GM21786 (cell line): ENCODE data around the gene PITPNM3.
"Not testable (repeated sequence)": the region's sequence is repeated elsewhere in the genome, so short reads cannot be mapped to it uniquely, and the experiment has no call there.

Experiments used
- ATAC-seq: cut with Tn5 transposase; IDR thresholded peaks from one replicate; pipeline ENCODE4 v1.9.1; 2021; ENCODE audit not compliant: unreplicated experiment

The PITPNM3 gene

GRCh38 chr17:6482796-6483195 lies 73.6 kb downstream of the PITPNM3 start:
- not testable (repeated sequence) for ATAC-seq

DNA sequence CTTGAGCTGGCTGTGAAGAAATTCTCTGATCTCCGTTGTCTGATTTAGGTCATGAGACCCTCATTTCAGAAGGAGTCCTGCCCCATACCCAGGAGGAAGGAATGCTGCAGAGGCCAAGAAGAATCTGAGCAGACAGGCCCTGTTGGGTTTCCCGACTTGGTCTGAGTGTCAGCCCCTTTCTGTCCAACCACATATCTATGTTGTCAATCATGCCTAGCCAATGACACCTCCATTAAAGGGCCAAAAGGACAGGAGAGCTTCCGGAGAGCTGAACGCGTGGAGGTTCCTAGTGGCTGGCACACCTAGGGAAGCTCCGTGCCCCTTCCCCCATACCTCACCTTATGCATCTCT lies 74.3 kb downstream of the PITPNM3 start:
- ATAC-seq = no peak

DNA sequence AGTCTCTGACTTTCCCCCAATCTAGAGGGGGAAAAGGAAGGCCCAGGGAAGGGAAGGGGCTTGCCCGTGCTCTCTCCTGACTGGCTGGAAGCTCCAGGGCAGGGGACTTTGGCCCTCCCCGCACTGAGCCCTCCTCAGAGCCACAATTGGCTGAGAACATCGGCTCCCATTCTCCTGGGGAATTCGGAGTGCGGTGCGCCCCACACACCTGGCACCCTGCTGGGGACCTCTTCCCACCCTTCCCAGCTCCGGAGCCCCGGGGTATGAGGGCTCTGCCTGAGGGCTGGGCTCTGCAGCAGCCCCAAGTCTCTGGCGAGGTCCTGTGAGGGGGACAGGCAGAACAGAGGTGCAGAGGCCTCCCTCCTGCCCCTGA lies 76.1 kb downstream of the PITPNM3 start:
- ATAC-seq = no peak

GRCh38 chr17:6479622-6480302 lies 76.6 kb downstream of the PITPNM3 start:
- ATAC-seq = no peak

- ATAC-seq = no peak
Measured at GRCh38 chr17:6478486-6478885, 77.9 kb downstream of the PITPNM3 start.

GRCh38 chr17:6477831-6478383 lies 78.4 kb downstream of the PITPNM3 start:
- ATAC-seq = no peak

GRCh38 chr17:6476810-6477179 lies 79.6 kb downstream of the PITPNM3 start:
- ATAC-seq = no peak

- no peak for ATAC-seq
Measured at GRCh38 chr17:6476076-6476809, 80.1 kb downstream of the PITPNM3 start.

DNA sequence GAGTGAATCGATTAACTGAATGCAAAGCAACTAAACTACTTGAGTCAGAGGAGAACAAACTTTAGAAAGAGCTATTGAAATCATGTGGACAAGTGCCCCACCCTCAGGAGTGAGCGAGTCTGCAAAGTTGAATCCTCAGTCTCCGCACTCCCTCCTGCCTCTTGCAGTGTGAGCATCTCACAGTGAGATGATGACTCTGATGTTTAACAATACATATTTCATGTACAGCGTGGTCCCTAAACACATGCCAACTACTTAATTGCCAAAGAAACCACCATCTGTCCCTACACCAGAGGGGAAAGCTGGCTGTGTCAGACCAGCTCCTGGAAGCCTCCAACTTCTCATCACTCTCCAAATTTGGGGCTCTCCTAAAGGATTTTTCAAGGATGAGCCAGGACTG lies 80.9 kb downstream of the PITPNM3 start:
- ATAC-seq = no peak

GRCh38 chr17:6474906-6475305 lies 81.4 kb downstream of the PITPNM3 start:
- no peak for ATAC-seq

DNA sequence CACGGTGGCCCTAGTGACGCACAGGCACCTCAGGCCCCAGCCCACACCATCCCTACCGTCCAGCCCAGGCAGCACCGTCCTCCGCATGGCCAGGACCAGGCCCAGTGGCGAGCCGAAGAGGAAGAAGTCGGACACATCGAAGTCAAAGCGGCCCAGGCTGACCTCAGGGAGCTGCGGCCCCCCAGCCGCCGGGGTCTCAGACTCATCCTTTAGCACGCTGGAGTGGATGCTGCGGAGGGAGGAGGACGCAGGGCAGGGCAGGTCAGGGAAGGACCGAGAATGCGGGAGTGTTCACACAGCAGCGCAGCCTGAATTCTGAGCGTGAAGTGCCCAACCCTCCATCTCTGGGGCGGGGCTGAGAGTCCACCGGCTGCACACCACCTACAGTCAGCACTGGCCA lies 82.0 kb downstream of the PITPNM3 start:
- no peak for ATAC-seq

DNA sequence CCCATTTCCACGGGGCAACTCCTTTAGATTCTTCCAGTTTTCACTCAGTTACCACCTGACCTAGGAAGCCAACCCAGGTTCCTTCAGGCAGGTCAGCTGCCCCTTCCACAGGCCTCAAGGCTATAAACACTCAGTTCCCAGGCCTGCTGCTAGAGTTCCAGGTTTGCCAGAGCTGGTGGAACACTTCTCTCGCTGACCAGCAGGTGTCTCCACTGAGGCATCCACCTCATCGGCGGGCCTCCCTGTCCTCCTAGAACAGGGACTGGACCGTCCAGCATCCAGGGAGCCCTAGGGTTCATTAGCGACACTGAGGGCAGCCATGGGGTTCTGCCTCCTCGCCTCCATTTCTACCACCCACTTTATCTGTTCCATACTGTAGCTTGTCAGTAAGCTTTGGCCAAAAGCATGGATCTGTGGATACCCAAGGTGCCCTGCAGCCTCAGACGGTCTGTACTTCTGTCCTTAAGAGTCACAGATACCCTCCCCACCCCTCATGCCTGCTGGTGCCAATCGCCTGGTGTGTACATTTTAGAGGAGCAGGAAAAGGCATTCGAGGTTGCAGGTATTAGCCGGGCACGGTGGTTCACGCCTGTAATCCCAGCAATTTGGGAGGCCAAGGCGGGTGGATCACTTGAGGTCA lies 83.1 kb downstream of the PITPNM3 start:
- no peak for ATAC-seq

- no peak for ATAC-seq
Measured at GRCh38 chr17:6472517-6472916, 83.8 kb downstream of the PITPNM3 start.

DNA sequence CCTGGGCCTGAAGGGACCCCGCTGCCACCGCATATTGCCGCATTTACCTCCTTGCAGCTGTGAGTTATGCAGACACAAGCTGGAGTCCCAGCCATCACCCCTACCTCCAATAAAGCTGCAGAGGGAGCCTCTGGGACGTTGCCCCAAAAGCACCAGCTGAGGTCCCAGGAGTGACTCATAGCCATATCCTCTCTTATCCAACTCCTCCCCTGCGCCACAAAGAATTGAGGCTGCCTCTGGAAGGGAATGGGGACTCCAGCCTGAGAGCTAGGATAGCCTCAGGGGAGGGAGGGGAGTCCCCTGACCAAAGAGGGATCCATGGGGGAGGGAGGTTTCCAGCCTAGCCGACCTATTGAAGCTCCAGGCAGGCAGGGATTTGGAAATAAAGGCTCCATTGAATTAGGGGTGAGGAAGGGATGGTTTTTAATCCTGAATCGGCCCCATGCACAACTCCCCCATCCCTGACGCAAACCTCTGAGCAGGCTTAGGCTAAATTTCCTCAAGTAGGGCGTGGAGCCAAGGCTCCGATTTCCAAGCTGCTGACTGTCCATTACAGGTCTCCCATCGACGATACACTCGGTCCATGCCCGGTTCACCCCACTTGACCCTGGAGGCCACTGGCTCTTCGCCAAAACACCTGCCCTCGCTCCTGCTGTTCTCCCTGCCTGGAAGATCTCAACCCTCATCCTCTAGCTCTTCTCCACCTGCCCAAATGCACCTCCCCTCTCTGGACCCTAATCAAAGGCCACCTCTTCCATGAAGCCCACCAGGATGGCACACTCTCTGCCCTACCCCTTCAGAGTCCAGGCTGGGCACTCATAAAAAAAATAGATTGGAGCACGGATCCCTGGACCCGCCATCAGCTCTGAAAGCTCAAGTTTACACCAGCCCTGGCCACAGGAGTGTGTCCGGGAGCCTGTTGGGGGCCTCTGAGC lies 84.6 kb downstream of the PITPNM3 start:
- ATAC-seq = no peak

GRCh38 chr17:6470751-6471521 lies 85.4 kb downstream of the PITPNM3 start:
- ATAC-seq = no peak

- ATAC-seq = no peak
Measured at GRCh38 chr17:6470146-6470718, 86.1 kb downstream of the PITPNM3 start.

DNA sequence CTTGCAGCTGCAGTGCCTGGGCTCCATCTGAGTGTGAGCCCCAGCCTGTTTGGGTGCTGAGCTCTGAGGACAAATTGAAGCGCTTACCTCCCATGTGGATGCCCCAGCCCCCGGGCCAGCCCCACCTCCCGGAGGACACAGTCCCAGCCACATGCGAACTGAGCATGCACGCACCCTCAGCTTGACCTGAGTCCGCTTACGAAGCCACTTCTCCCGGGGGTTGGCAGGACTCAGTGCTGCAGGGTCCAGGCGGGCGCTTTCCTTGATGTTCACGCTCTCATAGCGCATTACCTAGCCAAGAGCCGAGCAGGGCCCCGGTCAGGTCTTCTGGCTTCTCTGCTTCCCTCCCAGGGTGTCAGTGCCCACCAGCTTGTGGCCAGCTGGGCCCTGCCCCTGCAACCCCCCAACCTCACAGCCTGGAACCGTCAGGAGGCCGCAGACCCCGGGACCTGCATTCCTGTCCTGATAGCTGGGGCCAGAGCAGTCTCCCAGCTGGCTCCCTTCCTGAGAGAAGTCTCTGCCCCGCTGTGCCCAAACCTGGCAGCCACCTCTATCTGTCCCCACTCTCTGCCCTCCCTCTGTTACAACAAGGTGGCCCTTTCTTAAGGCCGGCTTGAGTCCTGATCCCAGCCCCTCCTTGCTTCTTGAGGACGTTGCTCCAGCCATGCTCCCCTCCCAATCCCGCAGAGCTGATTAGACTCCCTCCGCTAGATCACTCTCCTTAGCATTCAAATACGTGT lies 88.1 kb downstream of the PITPNM3 start:
- no peak for ATAC-seq

- ATAC-seq = no peak
Measured at GRCh38 chr17:6467567-6467966, 88.8 kb downstream of the PITPNM3 start.
